ENCODE data around the gene ETFA.
"Not testable (repeated sequence)": the region's sequence is repeated elsewhere in the genome, so short reads cannot be mapped to it uniquely, and the experiment has no call there.

ETFA gene

DNA sequence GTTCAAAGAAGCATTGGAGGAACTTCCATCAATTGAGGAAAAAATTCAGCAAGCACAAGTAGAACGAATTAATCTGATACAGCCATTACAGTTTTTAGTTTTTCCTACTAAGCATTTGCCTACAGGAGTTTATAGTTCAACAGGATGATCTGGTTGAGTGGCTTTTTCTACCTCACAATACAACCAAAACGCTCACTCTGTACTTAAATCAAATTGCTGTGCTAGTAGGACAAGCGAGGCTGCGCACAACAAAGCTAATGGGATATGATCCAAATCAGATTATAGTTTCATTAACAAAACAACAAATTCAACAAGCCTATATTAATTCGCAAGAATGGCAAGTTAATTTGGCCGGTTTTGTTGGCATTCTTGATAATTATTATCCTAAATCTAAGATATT lies 44.2 kb downstream of the ETFA start:
- no peak for DNase-seq

DNA sequence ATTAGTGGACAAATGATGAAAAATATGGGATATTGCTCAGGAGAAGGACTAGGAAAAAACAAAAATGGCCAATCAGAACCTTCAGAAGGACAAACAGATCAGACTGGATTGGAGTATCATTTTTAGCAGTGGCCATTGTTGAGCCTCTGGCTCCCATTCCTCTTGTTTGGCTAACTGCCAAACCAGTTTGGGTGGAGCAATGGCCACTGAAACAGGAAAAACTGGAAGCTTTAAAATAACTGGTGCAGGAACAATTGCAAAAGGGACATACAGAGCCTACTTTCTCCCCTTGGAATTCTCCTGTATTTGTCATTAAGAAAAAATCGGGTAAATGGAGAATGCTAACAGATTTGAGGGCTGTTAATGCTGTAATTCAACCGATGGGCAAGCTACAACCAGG lies 45.5 kb downstream of the ETFA start:
- DNase-seq = not testable (repeated sequence)

DNA sequence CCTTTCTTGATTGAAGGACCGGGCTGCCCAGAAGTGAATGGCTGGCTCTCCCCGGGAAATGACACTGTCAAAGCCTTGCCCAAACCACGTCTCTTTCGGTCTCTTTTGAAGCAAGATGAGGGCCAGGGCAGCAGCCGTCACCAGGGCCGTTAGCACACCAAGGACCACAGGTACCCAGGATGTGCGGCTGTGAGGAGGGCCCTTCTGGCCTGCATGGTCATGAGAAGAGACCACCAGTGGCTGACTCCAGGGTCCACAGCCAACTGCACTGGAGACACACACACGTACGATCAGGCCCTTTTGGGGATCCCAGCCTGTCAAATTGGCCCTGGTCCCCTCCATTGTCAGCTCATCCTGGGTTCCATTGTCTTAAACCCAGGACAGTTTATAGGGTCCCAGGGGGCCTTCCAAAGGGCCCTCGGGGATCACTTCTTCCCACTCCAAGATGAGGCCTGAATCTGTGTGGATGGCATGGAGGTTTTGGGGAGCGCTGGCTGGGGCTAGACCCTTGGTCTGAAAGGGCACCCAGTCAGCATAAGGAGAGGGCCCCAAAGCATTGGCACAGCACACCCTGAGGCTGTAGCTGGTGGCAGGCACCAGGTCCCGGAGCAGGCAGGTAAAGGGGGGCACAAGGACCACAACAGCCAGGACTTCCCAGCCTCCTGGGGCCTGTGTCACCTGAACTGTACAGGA lies 50.9 kb downstream of the ETFA start:
- DNase-seq = no peak

DNA sequence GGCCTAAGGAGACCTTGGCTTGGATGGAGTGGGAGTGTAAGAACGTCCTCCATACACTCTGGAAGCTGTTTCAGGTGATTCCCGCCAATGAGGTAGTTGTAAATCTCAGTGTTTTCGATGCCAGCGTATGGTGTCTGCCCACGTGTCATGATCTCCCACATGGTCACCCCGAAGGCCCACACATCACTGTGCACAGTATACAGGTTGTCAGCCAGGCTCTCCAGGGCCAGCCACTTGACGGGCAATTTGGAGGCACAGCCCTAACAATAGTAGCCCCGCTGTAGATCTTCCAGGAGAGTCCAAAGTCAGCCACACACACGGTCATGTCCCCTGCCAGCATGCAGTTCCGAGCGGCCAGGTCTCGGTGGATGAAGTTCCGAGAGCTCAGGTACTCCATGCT lies 51.9 kb downstream of the ETFA start:
- DNase-seq = no peak

DNA sequence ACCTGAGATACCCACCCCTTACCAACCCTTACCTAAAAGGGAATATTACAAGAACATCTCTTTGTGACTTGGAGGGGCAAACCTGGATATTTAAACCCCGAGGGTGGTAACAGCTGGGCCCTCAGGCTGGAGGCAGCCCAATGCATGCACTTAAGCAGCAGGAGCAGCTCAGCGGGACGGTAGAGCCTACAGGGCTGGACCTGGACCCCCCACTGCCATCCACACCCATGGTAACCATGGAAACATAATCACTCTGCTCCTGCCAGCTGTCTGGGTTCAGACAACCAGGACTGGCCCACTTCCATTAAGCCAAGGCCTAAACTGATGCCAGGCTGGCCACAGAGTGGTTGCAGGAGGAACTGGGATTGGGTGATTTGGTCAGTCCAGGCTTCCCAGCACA lies 52.8 kb downstream of the ETFA start:
- no peak for DNase-seq

DNA sequence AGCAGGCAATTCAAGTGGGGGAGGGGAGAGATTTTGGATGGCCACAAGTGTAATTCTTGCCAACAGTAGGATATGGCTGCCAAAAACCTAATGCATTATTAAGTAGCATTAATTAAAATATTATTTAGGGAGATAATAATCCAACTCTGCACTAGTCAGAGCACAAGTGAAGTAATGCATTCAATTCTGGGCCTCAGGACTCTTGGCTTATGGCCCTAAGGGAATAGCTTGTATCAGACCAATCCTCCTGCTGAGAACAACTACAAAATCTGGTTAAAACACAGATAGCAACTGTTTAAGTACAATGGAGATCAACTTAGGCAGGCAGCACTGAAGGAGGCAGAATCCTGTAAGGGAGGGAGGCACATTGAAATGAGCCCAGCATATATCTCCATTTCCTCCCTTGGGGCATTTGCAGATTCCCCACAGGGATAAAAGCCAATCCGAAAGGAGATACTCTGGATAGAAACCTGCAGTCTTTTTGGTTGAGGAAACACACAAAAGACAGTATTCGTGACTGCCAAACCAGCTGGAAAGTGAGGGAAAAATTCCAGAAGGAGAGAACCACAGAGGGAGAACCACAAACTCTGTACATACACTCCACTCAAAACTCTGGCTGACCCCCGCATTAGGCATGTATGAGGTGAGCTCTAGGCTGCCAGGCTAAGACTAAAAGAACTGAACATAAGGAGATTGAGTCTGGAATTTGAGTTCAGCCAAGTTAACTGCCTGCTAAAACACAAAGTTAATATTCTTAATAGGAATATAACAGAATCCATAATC lies 57.4 kb downstream of the ETFA start:
- DNase-seq = no peak

DNA sequence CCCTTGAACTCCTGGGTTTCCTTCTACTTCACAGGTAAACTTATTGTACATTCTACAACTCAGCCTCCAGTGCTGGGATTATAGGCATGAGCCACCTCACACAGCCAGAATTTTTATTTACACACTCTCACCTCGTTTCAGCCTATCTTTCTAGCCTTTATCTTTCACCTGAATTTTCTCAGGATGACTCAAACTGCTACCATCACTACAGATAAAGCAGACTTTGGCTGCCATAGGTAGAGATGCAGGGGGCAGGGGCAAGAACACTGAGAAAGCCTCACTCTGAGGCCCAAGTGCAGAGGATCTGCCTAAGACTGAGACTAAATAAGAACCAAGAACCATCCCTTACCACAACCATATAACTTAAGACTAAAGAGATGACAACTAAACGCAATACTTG lies 59.0 kb downstream of the ETFA start:
- DNase-seq = no peak

DNA sequence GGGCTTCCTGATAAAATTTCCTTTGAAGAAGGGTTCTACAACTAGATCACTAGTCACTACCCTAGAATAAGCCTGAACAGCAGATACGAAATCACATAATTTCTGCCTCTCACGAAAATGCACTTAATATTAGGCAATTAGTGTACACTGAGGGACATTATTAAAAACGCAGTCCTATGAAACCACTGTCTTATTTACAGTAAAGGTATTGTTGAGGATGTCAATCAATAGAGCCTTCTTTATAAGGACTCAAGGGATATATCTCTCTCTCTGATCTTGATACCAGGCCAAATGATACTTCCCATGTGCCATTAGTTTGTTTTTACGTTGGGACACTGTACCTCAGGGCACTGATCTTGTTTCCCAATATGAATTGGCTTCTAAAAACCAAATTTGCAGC lies 59.6 kb downstream of the ETFA start:
- DNase-seq = no peak

DNA sequence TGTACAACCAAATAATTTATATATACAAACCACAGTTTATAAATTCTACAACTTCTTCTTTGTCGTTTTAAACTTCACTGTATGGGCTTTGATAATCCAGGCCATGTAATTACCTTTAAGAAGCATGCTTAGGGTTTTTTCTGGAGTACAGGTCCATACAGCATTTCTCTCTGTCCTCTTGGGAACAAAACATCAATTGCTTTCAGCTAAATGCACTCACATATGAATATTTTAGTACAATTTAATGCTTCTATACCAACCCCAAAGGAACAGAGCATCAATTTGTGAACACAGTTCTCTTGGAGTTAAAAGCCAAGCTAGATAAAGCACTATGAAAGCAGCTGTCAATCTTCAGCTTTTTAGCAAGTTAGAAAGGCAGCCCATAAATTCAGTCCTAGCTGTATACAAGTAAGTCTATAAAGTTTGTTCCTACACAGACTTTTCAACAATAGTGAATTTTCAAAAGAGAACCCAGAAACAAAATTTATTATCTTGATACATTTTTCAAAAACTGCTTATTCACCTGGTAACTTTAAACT lies 66.1 kb downstream of the ETFA start:
- no peak for DNase-seq

DNA sequence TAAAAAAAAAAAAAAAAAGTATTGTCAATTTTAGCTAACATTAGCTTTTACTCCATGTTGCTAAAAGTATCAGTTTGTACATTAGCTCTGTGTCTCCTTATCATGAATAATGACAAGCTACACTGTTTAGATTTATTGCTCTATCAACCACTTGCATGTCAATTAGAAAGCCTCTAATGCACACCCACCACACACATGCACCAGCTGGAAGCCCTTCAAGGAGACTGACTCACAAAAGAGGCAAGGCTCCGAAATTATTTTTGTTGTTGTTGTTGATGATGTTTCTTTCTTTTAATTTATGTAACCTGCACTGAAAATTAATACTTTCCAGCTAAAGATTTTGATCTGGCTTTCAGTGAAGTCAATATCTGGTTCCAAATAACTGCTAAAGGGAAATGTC lies 71.5 kb downstream of the ETFA start:
- DNase-seq = no peak

DNA sequence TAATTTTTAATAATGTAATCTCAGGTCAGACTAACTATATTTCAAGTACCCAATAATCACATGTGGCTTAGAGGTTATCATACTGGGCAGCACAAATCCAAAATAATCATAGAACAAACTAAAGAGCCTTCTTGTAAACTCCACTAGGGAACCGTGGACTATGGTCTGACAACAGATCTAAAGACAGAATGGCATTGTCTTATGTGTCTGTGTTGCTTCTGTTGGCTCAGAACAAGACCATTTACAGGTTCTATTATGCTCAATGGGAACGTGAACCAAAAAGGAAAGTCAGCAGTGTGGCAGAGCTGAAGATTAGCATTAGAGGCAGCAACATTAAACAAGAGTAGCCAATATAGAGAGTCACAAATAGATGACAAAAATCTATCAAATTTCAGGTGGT lies 74.9 kb downstream of the ETFA start:
- no peak for DNase-seq

DNA sequence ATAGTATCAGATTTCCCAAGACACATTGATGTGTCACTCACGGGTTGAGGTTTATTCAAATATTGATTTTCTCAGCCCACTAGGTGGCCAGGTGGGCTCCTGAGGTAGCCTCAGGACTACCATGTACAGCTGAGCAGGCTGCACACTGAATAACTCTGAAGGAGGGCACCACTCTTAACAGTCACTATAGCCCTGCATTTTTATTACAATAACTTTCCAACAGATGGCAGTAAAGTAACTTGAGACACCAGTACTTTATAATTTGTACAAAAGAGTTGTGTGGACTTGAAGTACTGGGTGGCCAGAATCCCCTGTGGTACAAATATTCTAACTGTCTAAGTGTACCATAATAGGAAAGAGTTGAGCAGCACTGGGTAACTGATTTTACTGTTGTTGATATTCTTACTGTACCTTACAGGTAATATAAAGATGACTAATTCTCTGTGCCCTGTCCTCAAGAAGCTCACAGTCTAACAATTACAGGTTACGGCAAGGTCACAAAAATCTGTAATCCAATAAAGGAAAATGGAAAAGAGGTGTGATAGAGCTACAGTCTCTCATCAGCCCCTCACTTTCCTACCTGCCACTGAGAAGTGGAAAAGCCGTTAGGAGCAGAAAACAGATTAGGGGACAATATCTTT lies 76.0 kb downstream of the ETFA start:
- DNase-seq = no peak

DNA sequence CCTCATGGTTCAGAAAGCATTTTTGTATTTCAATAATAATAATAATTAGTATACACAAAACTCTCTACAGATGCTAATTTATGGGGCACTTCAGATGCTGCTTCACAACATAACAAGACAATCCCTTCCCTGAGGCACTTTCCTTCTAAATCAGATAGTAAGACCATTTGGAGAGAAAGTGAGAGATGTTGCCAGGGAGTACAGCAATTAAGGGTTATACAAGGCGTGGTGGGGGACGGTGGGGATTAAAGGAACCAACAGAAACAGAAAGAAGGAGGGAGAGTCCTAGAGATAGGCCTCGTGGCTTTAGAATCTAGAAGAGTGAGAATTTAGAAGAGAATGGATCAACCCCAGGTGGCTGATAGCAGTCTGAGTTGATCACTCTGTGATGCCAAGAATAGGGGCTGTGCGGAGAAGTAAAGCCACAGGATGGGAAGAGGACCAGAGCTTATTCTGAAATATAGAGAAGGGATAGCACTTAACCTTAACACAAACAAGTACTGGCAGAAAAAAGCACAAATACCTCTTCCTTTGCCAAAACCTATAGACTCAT lies 76.9 kb downstream of the ETFA start:
- DNase-seq = no peak

DNA sequence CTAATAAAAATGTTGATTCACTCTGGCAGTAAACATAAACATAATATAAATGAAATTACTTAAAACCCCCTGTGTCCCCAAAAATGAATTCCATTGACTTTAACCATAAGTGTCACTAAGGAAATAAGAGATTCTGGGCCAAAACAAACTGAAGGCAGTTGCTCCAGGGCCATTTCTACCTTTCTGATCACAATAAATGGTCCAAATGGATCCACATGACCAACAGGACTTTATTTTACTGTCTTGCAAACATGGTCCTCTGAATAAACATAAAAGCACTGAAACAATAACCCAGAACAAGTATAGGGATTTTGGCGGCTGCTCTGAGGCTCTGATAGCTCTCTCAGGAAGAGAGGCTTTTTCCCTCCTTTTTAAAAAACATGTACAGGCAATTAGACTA lies 77.3 kb downstream of the ETFA start:
- DNase-seq = no peak

DNA sequence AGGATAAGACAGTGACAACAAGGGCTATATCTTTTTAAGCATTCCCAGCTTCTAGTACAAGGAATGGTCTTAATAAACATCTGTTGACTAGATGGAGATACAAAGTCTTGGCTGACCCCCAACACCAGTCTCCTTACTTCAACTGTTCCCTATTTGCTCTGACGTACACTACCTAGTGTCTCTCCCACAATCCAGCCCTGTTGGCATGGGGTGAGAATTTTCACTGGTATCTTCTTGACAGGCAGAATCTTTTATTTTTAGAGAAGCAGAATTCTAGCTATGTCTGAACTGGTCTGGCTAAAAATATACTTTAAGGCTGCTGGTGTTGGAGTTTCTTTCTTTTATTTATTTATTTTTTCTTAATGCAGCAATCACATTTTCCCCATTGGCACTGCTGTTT lies 82.0 kb downstream of the ETFA start:
- DNase-seq = no peak

DNA sequence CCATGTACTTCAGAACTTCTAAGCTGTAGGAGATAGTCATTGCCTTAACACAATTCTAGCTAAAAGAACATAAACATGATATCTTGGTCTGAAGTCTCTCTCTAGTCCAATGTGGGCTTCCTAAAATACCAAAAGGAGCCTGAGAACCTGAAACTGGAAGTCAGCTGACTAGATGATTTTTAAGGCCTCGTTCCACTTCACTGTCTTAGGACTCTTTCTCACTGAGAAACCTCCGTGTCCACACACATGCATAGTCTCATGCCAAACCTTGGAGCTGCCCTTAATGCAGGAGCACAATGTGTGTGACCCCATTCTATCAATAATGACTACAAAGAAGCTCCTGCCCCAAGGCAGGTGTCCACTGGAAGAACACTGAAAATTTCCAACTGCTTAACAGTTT lies 87.7 kb downstream of the ETFA start:
- no peak for DNase-seq

DNA sequence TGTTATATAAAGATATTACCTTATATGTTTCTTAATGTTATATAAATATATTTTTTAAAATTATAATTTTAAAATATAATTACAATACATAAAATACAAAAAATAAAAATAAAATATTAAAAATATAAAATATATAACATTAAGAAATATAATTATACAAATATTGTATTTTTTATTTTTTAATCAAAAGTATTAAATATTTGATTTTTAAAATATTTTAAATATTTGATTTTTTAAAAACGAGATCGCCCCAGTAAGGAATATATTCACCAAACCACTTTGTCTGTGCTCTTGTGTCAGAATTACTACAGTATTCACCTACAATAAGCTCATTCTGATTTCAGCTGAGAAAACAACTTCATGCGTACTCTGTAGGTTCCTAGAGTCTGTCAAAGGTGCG lies 89.1 kb downstream of the ETFA start:
- DNase-seq = no peak

DNA sequence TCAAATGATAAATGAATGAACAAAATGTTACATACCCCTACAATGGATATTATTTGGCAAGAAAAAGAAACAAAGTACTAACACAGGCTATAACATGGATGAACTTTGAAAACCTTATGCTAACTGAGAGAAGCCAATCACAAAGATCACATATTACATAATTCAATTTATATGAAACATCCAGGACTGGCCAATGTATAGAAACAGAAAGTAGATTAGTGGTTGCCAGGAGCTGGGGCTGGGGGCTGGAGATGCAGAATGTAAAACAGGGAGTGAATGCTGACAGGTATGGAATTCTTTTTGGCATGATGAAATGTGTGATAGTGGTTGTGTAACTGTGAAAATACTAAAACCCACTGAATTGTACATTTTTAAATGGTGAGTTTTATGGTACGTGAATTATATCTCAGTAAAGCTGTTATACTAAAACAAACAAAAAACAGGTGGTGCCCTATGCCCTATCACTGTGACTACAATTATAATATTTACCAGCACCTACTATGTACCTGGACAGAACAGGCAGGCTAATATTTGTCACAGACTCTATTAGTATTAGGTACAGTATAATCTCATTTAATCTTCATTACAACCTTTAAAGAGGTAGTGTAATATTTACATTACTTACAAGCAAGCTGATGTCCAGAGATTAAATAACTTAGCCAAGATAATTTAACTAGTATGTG lies 90.0 kb downstream of the ETFA start:
- no peak for DNase-seq

DNA sequence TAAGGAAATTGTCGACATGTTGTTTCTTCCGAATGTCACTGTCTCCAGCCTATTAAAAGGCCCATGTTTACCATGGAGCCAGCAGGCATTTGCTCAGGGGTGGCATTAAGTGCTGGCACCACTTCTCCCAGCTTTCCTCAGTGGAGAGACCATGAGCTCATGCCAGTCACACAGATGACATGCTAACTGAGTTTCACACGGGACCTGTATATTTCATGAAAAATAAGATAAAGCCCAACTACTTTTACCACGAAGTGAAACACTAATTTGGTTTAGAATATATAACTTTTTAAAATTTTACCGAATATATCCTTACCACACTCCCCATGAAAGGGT lies 93.4 kb downstream of the ETFA start:
- no peak for DNase-seq

DNA sequence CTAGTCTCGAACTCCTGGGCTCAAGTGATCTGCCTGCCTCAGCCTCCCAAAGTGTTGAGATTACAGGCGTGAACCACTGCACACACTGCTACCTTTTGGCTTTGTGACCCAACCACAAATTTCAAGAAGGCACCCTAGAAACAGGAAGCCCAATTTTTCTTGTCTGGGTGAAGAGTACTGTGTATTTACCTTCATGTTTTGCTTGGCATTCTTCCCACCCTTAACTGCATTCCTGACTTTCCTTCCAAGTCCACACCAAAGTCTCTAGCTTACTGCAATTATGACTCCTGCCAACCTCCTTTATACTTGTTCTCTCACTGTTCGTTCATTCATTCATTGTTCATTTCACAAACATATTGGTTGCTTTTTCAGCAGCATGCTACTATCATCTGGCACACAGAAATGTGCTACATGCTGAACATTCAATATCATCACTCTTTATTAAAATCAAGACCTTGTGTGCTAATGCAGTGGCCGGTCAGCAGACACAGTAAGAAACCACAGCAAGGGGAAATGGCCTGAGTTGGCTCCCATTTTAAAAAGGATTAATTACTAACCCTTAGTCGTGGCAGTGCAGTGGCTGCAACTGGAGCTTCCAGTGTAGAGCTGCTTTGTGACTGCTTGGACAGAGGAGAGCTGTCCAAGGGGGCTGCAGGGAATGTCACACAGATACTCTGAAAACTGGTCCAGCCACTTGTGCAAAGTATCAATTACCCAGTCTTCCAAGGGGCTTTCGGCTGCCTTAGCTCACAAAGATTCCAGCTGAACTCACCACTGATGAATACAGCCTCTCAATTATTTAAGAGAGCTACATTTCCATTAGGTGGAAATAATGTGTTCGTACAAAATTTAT lies 94.0 kb downstream of the ETFA start:
- no peak for DNase-seq

DNA sequence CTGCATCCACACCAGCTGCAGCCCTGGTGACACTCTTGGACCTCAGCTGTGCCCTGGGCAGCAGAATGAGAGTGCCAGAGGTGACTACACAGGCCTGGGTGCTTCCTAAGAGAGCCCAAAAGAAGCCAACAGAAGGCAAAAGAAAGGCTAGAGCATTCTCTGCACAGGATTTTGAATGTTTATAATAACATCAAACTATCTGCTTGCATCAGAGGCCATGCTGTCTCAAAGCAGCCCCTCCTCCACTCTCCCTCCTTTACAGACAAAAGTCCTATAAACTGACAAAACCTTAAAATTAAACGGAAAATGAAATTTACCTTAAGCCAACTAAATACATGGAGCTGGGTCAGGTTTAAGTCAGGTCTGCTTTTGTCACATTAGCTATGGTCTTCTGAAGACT lies 95.6 kb downstream of the ETFA start:
- DNase-seq = no peak

DNA sequence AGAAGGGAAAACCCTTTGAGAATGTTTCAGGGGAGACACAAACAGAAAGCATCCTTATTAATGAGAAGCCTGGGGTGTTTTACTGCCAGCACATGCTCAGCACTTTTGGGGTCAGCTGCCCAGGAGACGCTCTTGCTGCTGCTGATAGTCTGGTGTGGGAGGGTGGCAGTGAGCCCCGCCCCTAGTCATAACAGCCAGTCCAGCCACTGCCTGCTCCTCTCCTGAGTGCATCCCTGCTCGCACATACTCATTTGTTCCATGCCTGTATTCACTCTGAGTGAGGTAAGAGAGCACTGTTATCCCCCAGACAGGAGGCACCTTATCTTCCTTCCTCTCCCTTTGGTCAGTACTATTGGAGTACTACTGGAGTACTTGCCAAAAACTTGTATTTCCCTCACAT lies 101.3 kb downstream of the ETFA start:
- DNase-seq = peak; percentile 45

All from activated CD8-positive, alpha-beta memory T cell treated with anti-CD3 and anti-CD28 coated beads, Interleukin-2, amount 50 U/mL, for 48 hours (primary cell).